ENCODE measurements around the gene COX5A.

The COX5A gene

DNA sequence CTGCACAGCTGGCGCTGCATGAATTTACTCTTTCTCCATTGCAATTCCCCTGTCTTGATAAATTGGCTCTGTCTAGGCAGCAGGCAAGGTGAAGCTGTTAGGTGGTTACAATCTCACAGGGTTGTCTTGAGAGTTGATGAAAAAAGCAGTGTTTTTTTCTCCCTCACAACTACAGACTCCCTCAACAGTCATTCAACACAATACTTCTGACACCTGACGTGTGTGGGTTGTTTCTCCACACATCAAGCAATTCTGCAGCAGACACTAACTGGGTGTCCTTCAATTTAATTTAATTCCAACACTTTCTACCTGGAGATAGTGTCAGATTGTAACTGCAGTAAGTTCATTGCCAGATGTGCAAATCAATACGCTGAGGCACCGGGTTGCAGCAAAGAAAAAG is 59.6 kb downstream of the COX5A start:
- WGBS, 2 experiments, result 80 to 81% methylated on average over 4 of the region's 4 CpGs
- Histone ChIP-seq H3K4me3 (ENCODE audit: insufficient read depth, low read depth, low read length) (no peak overlapping the region), H3K27ac (ENCODE audit: insufficient read depth, low read depth, low read length, poor library complexity, severe bottlenecking) (no peak overlapping the region), H3K36me3 (ENCODE audit: control insufficient read depth, insufficient read depth, low read length) (no peaks in the 10 kb centered on the region), H3K27me3 (ENCODE audit: control insufficient read depth, insufficient read depth, low read length, poor library complexity, severe bottlenecking) (no peaks in the 10 kb centered on the region), H3K9me3 (ENCODE audit: control insufficient read depth, low read length) (no peaks in the 10 kb centered on the region), H3K4me1 (ENCODE audit: control insufficient read depth, insufficient read depth, low read length) (no peaks in the 10 kb centered on the region)

DNA sequence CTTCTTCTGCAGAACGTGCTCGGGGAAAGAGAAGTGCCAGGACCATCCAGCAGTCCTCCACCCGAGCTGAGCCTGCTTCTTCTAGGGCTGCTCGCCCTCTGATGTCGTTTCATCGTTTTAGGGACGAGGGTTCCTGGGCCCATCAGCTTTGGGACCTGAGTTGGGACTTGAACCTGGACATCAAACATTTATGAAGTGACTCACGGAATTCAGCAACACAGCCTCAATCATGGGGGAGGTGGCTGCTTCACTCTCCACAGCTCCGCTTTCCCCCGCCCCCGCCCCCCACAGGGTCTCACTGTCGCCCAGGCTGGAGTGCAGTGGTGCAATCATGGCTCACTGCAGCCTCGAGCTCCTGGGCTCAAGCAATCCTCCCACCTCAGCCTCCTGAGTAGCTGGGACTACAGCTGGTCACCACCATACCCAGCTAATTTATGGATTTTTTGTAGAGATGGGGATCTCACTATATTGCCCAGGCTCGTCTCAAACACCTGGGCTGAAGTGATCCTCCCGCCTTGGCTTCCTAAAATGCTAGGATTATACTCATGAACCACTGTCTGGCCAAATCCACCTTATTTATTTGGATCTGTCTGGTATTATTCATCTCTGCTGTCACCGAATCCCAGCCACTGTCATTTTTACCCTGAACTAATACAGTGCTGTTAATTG is 64.0 kb downstream of the COX5A start:
- WGBS, 2 experiments, result 32 to 39% methylated on average over 15 to 16 of the region's 16 CpGs
- no peak overlapping the region for H3K27ac ChIP-seq (ENCODE audit: insufficient read depth, low read depth, low read length, poor library complexity, severe bottlenecking)
- H3K4me3 ChIP-seq (ENCODE audit: insufficient read depth, low read depth, low read length), result peak overlapping the region; percentile 77
- H3K4me1 ChIP-seq (ENCODE audit: control insufficient read depth, insufficient read depth, low read length), result no peaks in the 10 kb centered on the region
- no peaks in the 10 kb centered on the region for H3K9me3 ChIP-seq (ENCODE audit: control insufficient read depth, low read length)
- no peaks in the 10 kb centered on the region for H3K36me3 ChIP-seq (ENCODE audit: control insufficient read depth, insufficient read depth, low read length)
- H3K27me3 ChIP-seq (ENCODE audit: control insufficient read depth, insufficient read depth, low read length, poor library complexity, severe bottlenecking), result no peaks in the 10 kb centered on the region

DNA sequence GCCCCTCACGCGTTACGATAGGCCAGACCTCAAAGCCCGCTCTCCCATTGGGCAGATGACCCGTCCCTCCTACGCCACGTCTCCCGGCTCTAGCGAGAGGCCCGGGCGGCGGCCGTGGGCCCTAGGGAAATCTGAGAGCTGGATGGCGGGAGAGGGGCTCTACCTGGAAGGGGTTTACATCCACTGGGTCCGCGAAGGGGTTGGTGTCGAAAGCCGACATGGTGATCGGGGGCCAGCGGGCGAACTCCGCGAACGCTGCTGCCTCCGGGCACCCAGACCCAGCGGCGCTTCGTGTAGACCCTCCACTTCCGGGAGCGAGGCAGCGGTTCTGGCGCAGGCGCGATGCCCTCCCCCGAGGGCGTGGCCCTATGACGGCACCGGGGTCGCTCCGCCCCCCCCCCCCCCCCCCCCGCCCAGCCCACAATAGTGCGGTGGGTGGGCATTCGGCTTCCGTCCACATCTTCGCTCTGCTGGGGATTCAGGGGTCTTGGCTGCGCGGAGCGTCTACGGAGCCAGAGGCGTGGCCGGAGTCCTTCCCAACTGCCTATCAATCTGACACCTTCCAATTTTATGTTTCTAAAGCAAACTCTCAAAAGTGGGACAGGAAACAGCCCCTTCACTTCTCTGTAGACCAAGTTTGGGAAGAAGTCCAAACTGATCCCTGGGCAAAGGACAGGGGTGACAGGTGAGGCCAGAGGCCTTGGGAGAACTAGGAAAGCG is 64.7 kb downstream of the COX5A start, which contains the start of gene SCAMP2:
Gene SCAMP2 (minus strand): TSS at position 330 of the 720 bp plus-strand sequence. CDS start 110 bp downstream, at position 220.
- 0 to 1% methylated on average over 43 to 47 of the region's 52 CpGs for WGBS, 2 experiments
- Histone ChIP-seq H3K27me3 (ENCODE audit: control insufficient read depth, insufficient read depth, low read length, poor library complexity, severe bottlenecking) (no peaks in the 10 kb centered on the region), H3K4me1 (ENCODE audit: control insufficient read depth, insufficient read depth, low read length) (no peaks in the 10 kb centered on the region), H3K36me3 (ENCODE audit: control insufficient read depth, insufficient read depth, low read length) (no peaks in the 10 kb centered on the region), H3K9me3 (ENCODE audit: control insufficient read depth, low read length) (no peaks in the 10 kb centered on the region), H3K27ac (ENCODE audit: insufficient read depth, low read depth, low read length, poor library complexity, severe bottlenecking) (peak within 1 kb of the TSS; percentile 87), H3K4me3 (ENCODE audit: insufficient read depth, low read depth, low read length) (peak within 1 kb of the TSS; percentile 77)

DNA sequence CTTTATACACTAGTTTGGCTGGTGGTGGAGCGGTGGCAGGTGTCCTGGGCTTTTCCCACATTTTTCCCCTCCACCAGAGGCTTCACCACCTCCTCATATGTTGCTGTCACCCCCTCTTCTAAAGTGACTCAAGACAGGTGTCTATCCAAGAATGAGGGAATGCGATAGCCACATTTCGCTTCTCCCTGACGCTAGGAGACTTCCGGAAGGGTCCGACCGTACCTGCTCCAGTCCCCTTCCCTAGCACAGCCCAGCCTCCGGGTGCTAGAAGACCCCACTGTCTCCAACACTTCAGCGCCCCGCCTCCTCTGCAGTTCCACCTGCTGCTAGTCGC is 65.2 kb downstream of the COX5A start:
- Histone ChIP-seq H3K4me1 (ENCODE audit: control insufficient read depth, insufficient read depth, low read length) (no peaks in the 10 kb centered on the region), H3K9me3 (ENCODE audit: control insufficient read depth, low read length) (no peaks in the 10 kb centered on the region), H3K27ac (ENCODE audit: insufficient read depth, low read depth, low read length, poor library complexity, severe bottlenecking) (peak overlapping the region; percentile 87), H3K4me3 (ENCODE audit: insufficient read depth, low read depth, low read length) (peak overlapping the region; percentile 77), H3K27me3 (ENCODE audit: control insufficient read depth, insufficient read depth, low read length, poor library complexity, severe bottlenecking) (no peaks in the 10 kb centered on the region), H3K36me3 (ENCODE audit: control insufficient read depth, insufficient read depth, low read length) (no peaks in the 10 kb centered on the region)
- 1% methylated on average over 11 of the region's 11 CpGs for WGBS, 2 experiments

DNA sequence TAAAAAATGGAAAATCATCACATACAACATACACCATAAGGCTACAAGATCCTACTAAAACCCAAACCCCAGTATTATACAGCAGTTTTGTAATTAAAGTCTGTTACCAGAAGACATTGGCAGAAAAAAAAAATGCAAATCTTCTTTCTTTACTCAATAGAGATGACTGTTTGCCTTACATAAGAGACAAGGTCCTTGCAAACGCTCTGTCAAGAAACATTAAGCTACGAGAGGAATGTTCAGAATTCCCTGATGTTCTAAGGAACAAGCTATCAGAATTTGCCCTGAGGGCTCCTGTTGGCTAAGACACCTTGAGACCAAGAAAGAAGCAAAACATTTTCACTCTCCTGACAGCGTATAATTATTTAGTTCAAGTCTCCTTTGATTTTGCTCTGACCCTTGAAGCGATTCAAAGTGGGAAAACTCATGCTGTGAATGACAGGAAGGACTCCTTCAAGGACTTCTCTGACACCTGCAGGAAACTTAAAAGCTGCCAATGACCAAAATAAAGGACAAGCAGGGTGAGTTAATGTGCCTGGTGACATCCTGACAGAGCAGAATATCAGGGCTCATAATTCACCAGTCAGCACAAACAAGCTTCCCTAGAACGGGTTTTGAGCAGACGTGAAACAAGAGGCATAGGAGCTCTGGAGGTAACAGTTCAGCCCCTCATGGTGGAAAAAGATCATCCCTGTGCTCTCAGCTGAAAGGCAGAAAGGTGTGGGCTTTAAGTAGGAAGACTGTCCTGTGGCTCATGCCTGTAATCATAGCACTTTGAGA is 67.2 kb downstream of the COX5A start:
- Histone ChIP-seq H3K9me3 (ENCODE audit: control insufficient read depth, low read length) (no peaks in the 10 kb centered on the region), H3K27ac (ENCODE audit: insufficient read depth, low read depth, low read length, poor library complexity, severe bottlenecking) (no peak overlapping the region), H3K27me3 (ENCODE audit: control insufficient read depth, insufficient read depth, low read length, poor library complexity, severe bottlenecking) (no peaks in the 10 kb centered on the region), H3K4me1 (ENCODE audit: control insufficient read depth, insufficient read depth, low read length) (no peaks in the 10 kb centered on the region), H3K4me3 (ENCODE audit: insufficient read depth, low read depth, low read length) (no peak overlapping the region), H3K36me3 (ENCODE audit: control insufficient read depth, insufficient read depth, low read length) (no peaks in the 10 kb centered on the region)
- 62 to 75% methylated on average over 6 of the region's 6 CpGs for WGBS, 2 experiments

Data from ectodermal cell (in vitro differentiated cells).